GM12865 (cell line): ENCODE measurements around the gene RAD23B.

Experiments used
- DNase-seq: peaks from one replicate; pipeline ENCODE4 v3.0.0; 2010; ENCODE audit warnings: low read depth
- H3K4me3 ChIP-seq: 2 replicates; pipeline ENCODE4 v1.5.1; 2011; ENCODE audit warnings: mild to moderate bottlenecking, low read depth, low read length, control low read depth
- CTCF ChIP-seq: IDR thresholded peaks from 2 replicates; pipeline ENCODE4 v1.5.1; 2011; ENCODE audit warnings: low read length, control low read depth, low read depth, inconsistent platforms; ENCODE audit not compliant: insufficient read depth; ENCODE audit errors: missing control alignments

Gene RAD23B

GRCh38 chr9:107338911-107339659, 56.0 kb downstream of the RAD23B start:
- no peak for DNase-seq
- no peak overlapping the region for H3K4me3 ChIP-seq
- TF ChIP-seq CTCF = no peak

- peak; percentile 86 for DNase-seq
- peak overlapping the region; percentile 26 for H3K4me3 ChIP-seq
- peak; percentile 96 for TF ChIP-seq CTCF
These were observed 58.0 kb downstream of the RAD23B start for GRCh38 chr9:107340920-107341632.

GRCh38 chr9:107342476-107343161, 59.5 kb downstream of the RAD23B start:
- no peak for TF ChIP-seq CTCF
- no peak for DNase-seq
- no peak overlapping the region for H3K4me3 ChIP-seq

GRCh38 chr9:107345327-107345726, 62.2 kb downstream of the RAD23B start:
- DNase-seq = no peak
- no peak for TF ChIP-seq CTCF
- H3K4me3 ChIP-seq = no peak overlapping the region

GRCh38 chr9:107348836-107349235, 65.8 kb downstream of the RAD23B start:
- no peak overlapping the region for H3K4me3 ChIP-seq
- no peak for DNase-seq
- TF ChIP-seq CTCF = no peak

GRCh38 chr9:107350443-107350842, 67.4 kb downstream of the RAD23B start:
- DNase-seq = no peak
- no peak for TF ChIP-seq CTCF

More at GRCh38 chr9:107350443-107350842, 67.4 kb downstream of the RAD23B start:
- no peak overlapping the region for H3K4me3 ChIP-seq
